BJ (cell line): ENCODE measurements around the gene IGSF6. TPM values are rescaled to one million over a fixed set of nuclear protein-coding genes. Genes with fewer than 3 reads are reported as not detected.

ENCODE experiments used
- CTCF ChIA-PET: fragments of 350-600 bp; formaldehyde crosslinking; extraction: SDS; loops from one replicate; lab custom pipeline; 2021; ENCODE audit warnings: antibody characterized with exemption, inconsistent platforms; lab: Yijun Ruan, JAX
- POLR2A ChIA-PET: fragments of 300-600 bp; sonication (Branson Sonifier 250); formaldehyde crosslinking; extraction: SDS; loops from one replicate; lab custom pipeline; 2021; ENCODE audit warnings: antibody characterized with exemption; lab: Charles Lee
- DNase-seq: peaks from one replicate; pipeline ENCODE4 v3.0.0-alpha.2; 2011; ENCODE audit warnings: low read depth
- H3K27me3 ChIP-seq: 2 replicates; pipeline ENCODE4 v1.6.0; 2011; ENCODE audit warnings: low read length; ENCODE audit not compliant: control insufficient read depth, insufficient read depth
- H3K36me3 ChIP-seq: 2 replicates; pipeline ENCODE4 v1.5.1; 2011; ENCODE audit warnings: low read length; ENCODE audit not compliant: control insufficient read depth, insufficient read depth
- H3K4me3 ChIP-seq: 2 replicates; pipeline ENCODE4 v1.5.1; 2011; ENCODE audit warnings: low read depth, mild to moderate bottlenecking, control low read depth, low read length
- polyA minus RNA-seq: library from RNA; depleted of rRNA, polyadenylated mRNA; stranded (reverse); fragments of >200 nt; gene quantifications from 2 replicates; pipeline ENCODE4 v1.2.3, GENCODE V29; 2011; rRNA and poly(A)+ RNA removed
- polyA plus RNA-seq: library from polyadenylated mRNA; depleted of rRNA; stranded (reverse); fragments of >200 nt; gene quantifications from 2 replicates; pipeline ENCODE4 v1.2.3, GENCODE V29; 2011; rRNA removed
- TF ChIP-seq, protein P1 (sequence below): IDR thresholded peaks from 2 replicates; pipeline ENCODE4 v1.5.1; 2011; ENCODE audit warnings: low read depth, mild to moderate bottlenecking, control low read depth, inconsistent platforms, low read length, moderate library complexity; ENCODE audit not compliant: insufficient read depth

The IGSF6 gene, protein sequence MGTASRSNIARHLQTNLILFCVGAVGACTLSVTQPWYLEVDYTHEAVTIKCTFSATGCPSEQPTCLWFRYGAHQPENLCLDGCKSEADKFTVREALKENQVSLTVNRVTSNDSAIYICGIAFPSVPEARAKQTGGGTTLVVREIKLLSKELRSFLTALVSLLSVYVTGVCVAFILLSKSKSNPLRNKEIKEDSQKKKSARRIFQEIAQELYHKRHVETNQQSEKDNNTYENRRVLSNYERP
- not detected in 2 replicates for polyA plus RNA-seq
- not detected in 2 replicates for polyA minus RNA-seq

GRCh38 chr16:21652453-21652852 is at the start of gene IGSF6:
TSS of gene IGSF6 (minus strand) at chr16:21652608. CDS start at chr16:21652598, 10 bp downstream.
- CTCF ChIA-PET: interaction anchor here (0.9 kb wide), 1 partner anchor 9 kb away, joined by 6 read pairs; no protein-coding TSS in a partner anchor

DNA sequence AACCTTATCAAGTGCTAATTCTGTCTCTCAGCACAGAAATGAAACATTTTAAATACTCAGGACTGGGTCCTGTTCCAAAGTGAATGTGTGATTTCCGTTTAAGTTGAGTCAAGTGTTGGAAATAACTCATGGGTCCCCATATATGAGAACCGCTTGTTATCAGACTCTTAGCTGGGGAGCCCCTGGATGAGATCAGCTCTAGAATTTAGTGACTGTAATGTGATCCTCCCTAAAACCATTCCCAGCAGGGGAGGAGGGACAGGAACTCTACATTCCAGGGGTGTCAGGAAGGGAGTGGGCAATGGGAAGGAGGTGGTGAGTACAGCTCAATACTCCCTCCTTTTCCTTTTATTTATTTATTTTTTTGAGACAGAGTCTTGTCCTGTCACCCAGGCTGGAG is 48.9 kb upstream of the IGSF6 start:
- ChIA-PET CTCF (interaction anchor here (1.3 kb wide), 1 partner anchor 19 kb away, joined by 3 read pairs; no protein-coding TSS in a partner anchor), POLR2A (no interaction called here)
- no peaks in the 10 kb centered on the region for H3K36me3 ChIP-seq
- TF ChIP-seq, protein P1, sequence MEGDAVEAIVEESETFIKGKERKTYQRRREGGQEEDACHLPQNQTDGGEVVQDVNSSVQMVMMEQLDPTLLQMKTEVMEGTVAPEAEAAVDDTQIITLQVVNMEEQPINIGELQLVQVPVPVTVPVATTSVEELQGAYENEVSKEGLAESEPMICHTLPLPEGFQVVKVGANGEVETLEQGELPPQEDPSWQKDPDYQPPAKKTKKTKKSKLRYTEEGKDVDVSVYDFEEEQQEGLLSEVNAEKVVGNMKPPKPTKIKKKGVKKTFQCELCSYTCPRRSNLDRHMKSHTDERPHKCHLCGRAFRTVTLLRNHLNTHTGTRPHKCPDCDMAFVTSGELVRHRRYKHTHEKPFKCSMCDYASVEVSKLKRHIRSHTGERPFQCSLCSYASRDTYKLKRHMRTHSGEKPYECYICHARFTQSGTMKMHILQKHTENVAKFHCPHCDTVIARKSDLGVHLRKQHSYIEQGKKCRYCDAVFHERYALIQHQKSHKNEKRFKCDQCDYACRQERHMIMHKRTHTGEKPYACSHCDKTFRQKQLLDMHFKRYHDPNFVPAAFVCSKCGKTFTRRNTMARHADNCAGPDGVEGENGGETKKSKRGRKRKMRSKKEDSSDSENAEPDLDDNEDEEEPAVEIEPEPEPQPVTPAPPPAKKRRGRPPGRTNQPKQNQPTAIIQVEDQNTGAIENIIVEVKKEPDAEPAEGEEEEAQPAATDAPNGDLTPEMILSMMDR: no peak
- H3K4me3 ChIP-seq: no peak overlapping the region
- peaks cover 3% of the 10 kb centered on the region for H3K27me3 ChIP-seq
- no peak for DNase-seq

More at GRCh38 chr16:21652453-21652852, at the start of gene IGSF6:
- no peak for DNase-seq
- Histone ChIP-seq H3K27me3 (no peaks in the 10 kb centered on the region), H3K36me3 (peaks cover 1% of the 10 kb centered on the region; the same call in 1 of the 2 replicates), H3K4me3 (no peak within 1 kb of the TSS)
- POLR2A ChIA-PET: no interaction called here
- TF ChIP-seq, protein P1: no peak

DNA sequence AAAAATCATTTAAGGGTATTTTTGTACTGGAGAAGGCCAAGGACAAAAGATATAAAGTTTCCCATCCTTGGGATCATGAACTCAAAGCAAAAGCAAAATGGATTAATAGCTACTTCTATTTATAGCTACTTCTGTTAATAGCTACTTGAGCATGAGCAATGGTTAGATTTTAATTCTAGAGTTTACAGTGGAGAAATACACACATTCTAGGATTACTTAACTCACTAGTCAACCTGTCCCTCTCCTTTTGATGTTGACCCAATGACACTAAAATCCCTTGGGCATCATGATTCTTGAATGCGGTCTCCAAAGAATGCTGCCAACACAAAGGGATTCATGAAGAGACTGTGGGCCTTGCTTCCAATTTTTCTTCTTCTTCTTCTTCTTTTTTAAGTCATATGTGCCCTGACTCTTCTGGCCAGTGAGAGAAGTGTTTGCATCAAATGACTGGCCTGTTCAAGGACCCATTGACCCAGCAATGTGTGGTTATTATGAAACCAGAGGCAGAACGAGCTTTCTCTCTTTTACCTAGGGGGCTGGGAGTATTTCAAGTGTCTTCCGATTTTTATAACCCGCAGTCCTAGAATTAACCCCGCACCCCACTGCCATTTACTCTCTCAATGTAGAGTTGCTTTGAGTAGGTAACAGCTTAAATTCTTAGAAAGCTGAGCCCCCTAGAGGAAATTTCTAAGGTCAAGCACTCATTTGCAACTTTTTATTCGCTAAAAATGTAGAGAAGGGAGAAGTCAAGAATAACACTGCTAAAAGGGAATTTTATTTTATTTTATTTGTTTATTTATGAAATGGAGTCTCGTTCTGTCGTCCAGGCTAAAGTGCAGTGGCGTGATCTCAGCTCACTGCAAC is 46.0 kb upstream of the IGSF6 start:
- DNase-seq: no peak
- no peaks in the 10 kb centered on the region for H3K36me3 ChIP-seq
- TF ChIP-seq, protein P1: no peak
- H3K4me3 ChIP-seq: no peak overlapping the region
- POLR2A ChIA-PET: no interaction called here
- peaks cover 2% of the 10 kb centered on the region; the same call in 1 of the 2 replicates for H3K27me3 ChIP-seq
- CTCF ChIA-PET: interaction anchor here (0.8 to 1.2 kb wide), 4 partner anchors 13 to 114 kb away, joined by 3 to 6 read pairs (median 4); no protein-coding TSS in a partner anchor

DNA sequence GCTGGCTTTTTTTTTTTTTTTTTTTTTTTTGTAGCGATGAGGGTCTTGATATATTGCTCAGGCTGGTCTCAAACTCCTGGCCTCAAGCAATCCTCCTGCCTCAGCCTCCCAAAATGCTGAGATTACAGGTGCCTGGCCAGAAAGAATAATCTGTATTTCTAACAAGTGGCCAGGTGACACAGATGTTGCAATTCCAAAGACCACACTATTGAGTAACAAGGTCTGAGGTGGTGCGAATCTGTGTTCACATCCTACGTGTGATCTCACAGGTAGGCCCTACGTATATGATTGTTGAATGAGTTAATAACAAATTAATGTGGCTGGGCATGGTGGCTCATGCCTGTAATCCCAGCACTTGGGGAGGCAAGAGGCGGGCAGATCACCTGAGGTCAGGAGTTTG is 44.6 kb upstream of the IGSF6 start:
- ChIA-PET CTCF (interaction anchor here (1.0 kb wide), 1 partner anchor 11 kb away, joined by 3 read pairs; no protein-coding TSS in a partner anchor), POLR2A (no interaction called here)
- Histone ChIP-seq H3K27me3 (peaks cover 2% of the 10 kb centered on the region; the same call in 1 of the 2 replicates), H3K4me3 (no peak overlapping the region), H3K36me3 (no peaks in the 10 kb centered on the region)
- no peak for DNase-seq
- TF ChIP-seq, protein P1: no peak
